ENCODE data around the gene HES2. TPM values are rescaled to one million over a fixed set of nuclear protein-coding genes. Genes with fewer than 3 reads are reported as not detected.

HES2 gene
- total RNA-seq, result under 1 TPM in 1 of 2 experiments, not detected in 1; 0.05 TPM

- ATAC-seq, result no peak
- Mint-ChIP-seq H3K4me1 (peaks cover 12% of the 10 kb centered on the region), H3K27ac (no peak within 1 kb of the TSS), H3K4me3 (no peak within 1 kb of the TSS), H3K36me3 (ENCODE audit: low read depth) (no peaks in the 10 kb centered on the region), H3K9me3 (ENCODE audit: low read depth) (no peaks in the 10 kb centered on the region), H3K27me3 (peaks cover 57% of the 10 kb centered on the region)
- intact Hi-C loops (cut with DNase I, micrococcal nuclease), result loop anchor here in 1 of 2 experiments (5.0 kb wide), 1 partner anchor 173 kb away; no protein-coding TSS in a partner anchor
- ChIA-PET CTCF (interaction anchor here (0.6 to 6.6 kb wide), 6 partner anchors 17 to 175 kb away, joined by 3 to 55 read pairs (median 3); partner anchors contain the start of gene HES3), POLR2A (interaction anchor here (1.0 kb wide), 1 partner anchor 19 kb away, joined by 6 read pairs; no protein-coding TSS in a partner anchor)
- no peak for DNase-seq
Measured at GRCh38 chr1:6419804-6420453, at the start of gene HES2. Gene HES2 (minus strand): TSS chr1:6419919. CDS start chr1:6419820, 99 bp downstream.

GRCh38 chr1:6468729-6469461, 49.2 kb upstream of the HES2 start:
- POLR2A ChIA-PET, result no interaction called here

GRCh38 chr1:6467744-6468688, 48.3 kb upstream of the HES2 start:
- H3K27me3 Mint-ChIP-seq, result no peaks in the 10 kb centered on the region
- CTCF ChIA-PET, result interaction anchor here (0.6 to 1.6 kb wide), 5 partner anchors 20 to 221 kb away, joined by 3 to 7 read pairs (median 4); no protein-coding TSS in a partner anchor
- intact Hi-C loops (cut with DNase I, micrococcal nuclease), result loop anchor here in 1 of 2 experiments (10.0 kb wide), 2 partner anchors 317 to 473 kb away; partner anchors contain the start of genes CAMTA1 and NPHP4
- no peaks in the 10 kb centered on the region for H3K9me3 Mint-ChIP-seq (ENCODE audit: low read depth)
- DNase-seq, result no peak
- H3K36me3 Mint-ChIP-seq (ENCODE audit: low read depth), result peaks cover 12% of the 10 kb centered on the region
- H3K4me1 Mint-ChIP-seq, result peaks cover 17% of the 10 kb centered on the region
- H3K27ac Mint-ChIP-seq, result no peak overlapping the region
- no peak for ATAC-seq
- POLR2A ChIA-PET, result interaction anchor here (0.5 kb wide), 1 partner anchor 82 kb away, joined by 3 read pairs; no protein-coding TSS in a partner anchor
- no peak overlapping the region for H3K4me3 Mint-ChIP-seq

More at GRCh38 chr1:6468729-6469461, 49.2 kb upstream of the HES2 start:
- H3K27ac Mint-ChIP-seq, result no peak overlapping the region
- no peak overlapping the region for H3K4me3 Mint-ChIP-seq
- H3K9me3 Mint-ChIP-seq (ENCODE audit: low read depth), result no peaks in the 10 kb centered on the region
- peaks cover 8% of the 10 kb centered on the region for H3K4me1 Mint-ChIP-seq
- peaks cover 7% of the 10 kb centered on the region for H3K36me3 Mint-ChIP-seq (ENCODE audit: low read depth)
- DNase-seq (no peak), ATAC-seq (no peak)
- intact Hi-C loops (cut with DNase I, micrococcal nuclease), result loop anchor here in 1 of 2 experiments (10.0 kb wide), 2 partner anchors 316 to 474 kb away; partner anchors contain the start of genes CAMTA1 and NPHP4
- CTCF ChIA-PET, result interaction anchor here (0.6 to 1.8 kb wide), 5 partner anchors 31 to 222 kb away, joined by 3 to 7 read pairs (median 3); no protein-coding TSS in a partner anchor
- H3K27me3 Mint-ChIP-seq, result no peaks in the 10 kb centered on the region

GRCh38 chr1:6467224-6467623, 47.5 kb upstream of the HES2 start:
- Mint-ChIP-seq H3K27me3 (no peaks in the 10 kb centered on the region), H3K9me3 (ENCODE audit: low read depth) (no peaks in the 10 kb centered on the region), H3K4me1 (peaks cover 25% of the 10 kb centered on the region), H3K27ac (no peak overlapping the region), H3K36me3 (ENCODE audit: low read depth) (peaks cover 20% of the 10 kb centered on the region), H3K4me3 (no peak overlapping the region)
- ChIA-PET POLR2A (no interaction called here), CTCF (interaction anchor here (0.7 to 1.6 kb wide), 4 partner anchors 12 to 221 kb away, joined by 4 to 6 read pairs (median 4); no protein-coding TSS in a partner anchor)
- intact Hi-C loops (cut with DNase I, micrococcal nuclease), result loop anchor here in 1 of 2 experiments (10.0 kb wide), 2 partner anchors 318 to 472 kb away; partner anchors contain the start of genes CAMTA1 and NPHP4
- DNase-seq, result no peak
- no peak for ATAC-seq

- Mint-ChIP-seq H3K4me1 (peaks cover 30% of the 10 kb centered on the region), H3K4me3 (peak overlapping the region; percentile 84), H3K27ac (no peak overlapping the region), H3K9me3 (ENCODE audit: low read depth) (no peaks in the 10 kb centered on the region), H3K27me3 (no peaks in the 10 kb centered on the region), H3K36me3 (ENCODE audit: low read depth) (peaks cover 25% of the 10 kb centered on the region)
- ChIA-PET CTCF (interaction anchor here (0.7 to 1.6 kb wide), 4 partner anchors 13 to 220 kb away, joined by 4 to 7 read pairs (median 5); no protein-coding TSS in a partner anchor), POLR2A (no interaction called here)
- ATAC-seq, result no peak
- no peak for DNase-seq
- intact Hi-C loops (cut with DNase I, micrococcal nuclease), result loop anchor here in 1 of 2 experiments (1.0 to 10.0 kb wide), 3 partner anchors 73 to 472 kb away; partner anchors contain the start of genes ACOT7, CAMTA1 and NPHP4
Measured at GRCh38 chr1:6466751-6467150, 47.0 kb upstream of the HES2 start.

- H3K9me3 Mint-ChIP-seq (ENCODE audit: low read depth), result no peaks in the 10 kb centered on the region
- CTCF ChIA-PET, result interaction anchor here (0.6 to 1.4 kb wide), 5 partner anchors 21 to 235 kb away, joined by 3 to 7 read pairs (median 3); partner anchors contain the start of gene DNAJC11
- H3K4me1 Mint-ChIP-seq, result peaks cover 36% of the 10 kb centered on the region
- intact Hi-C loops (cut with DNase I, micrococcal nuclease), result loop anchor here in 1 of 2 experiments (1.0 to 10.0 kb wide), 3 partner anchors 73 to 471 kb away; partner anchors contain the start of genes ACOT7, CAMTA1 and NPHP4
- H3K4me3 Mint-ChIP-seq, result peak within 1 kb of the TSS; percentile 84
- H3K27ac Mint-ChIP-seq, result peak within 1 kb of the TSS; percentile 90
- DNase-seq, result peak; percentile 58
- peak; percentile 63 for ATAC-seq
- POLR2A ChIA-PET, result no interaction called here
- no peaks in the 10 kb centered on the region for H3K27me3 Mint-ChIP-seq
- peaks cover 29% of the 10 kb centered on the region for H3K36me3 Mint-ChIP-seq (ENCODE audit: low read depth)
Measured at GRCh38 chr1:6466023-6466422, 46.3 kb upstream of the HES2 start, which contains the start of gene TNFRSF25. Gene TNFRSF25 (minus strand): TSS chr1:6466173. CDS start chr1:6466107, 66 bp downstream.

- POLR2A ChIA-PET, result no interaction called here
- H3K36me3 Mint-ChIP-seq (ENCODE audit: low read depth), result peaks cover 34% of the 10 kb centered on the region
Measured at GRCh38 chr1:6465461-6466005, 45.8 kb upstream of the HES2 start.

GRCh38 chr1:6464915-6465314, 45.2 kb upstream of the HES2 start:
- intact Hi-C loops (cut with DNase I, micrococcal nuclease), result loop anchor here in 1 of 2 experiments (2.0 to 10.0 kb wide), 4 partner anchors 20 to 470 kb away; partner anchors contain the start of genes CAMTA1 and NPHP4
- H3K36me3 Mint-ChIP-seq (ENCODE audit: low read depth), result peaks cover 35% of the 10 kb centered on the region
- H3K9me3 Mint-ChIP-seq (ENCODE audit: low read depth), result no peaks in the 10 kb centered on the region
- ChIA-PET POLR2A (no interaction called here), CTCF (interaction anchor here (0.6 to 1.3 kb wide), 5 partner anchors 13 to 220 kb away, joined by 3 to 4 read pairs (median 3); no protein-coding TSS in a partner anchor)
- no peaks in the 10 kb centered on the region for H3K27me3 Mint-ChIP-seq
- ATAC-seq, result no peak
- H3K4me1 Mint-ChIP-seq, result peaks cover 46% of the 10 kb centered on the region
- DNase-seq, result no peak
- peak overlapping the region; percentile 90 for H3K27ac Mint-ChIP-seq
- H3K4me3 Mint-ChIP-seq, result peak overlapping the region; percentile 84

More at GRCh38 chr1:6465461-6466005, 45.8 kb upstream of the HES2 start:
- Mint-ChIP-seq H3K27ac (peak overlapping the region; percentile 90), H3K27me3 (no peaks in the 10 kb centered on the region), H3K4me3 (peak overlapping the region; percentile 84), H3K4me1 (peaks cover 41% of the 10 kb centered on the region), H3K9me3 (ENCODE audit: low read depth) (no peaks in the 10 kb centered on the region)
- CTCF ChIA-PET, result interaction anchor here (0.6 to 1.4 kb wide), 5 partner anchors 14 to 155 kb away, joined by 3 to 7 read pairs (median 3); no protein-coding TSS in a partner anchor
- DNase-seq (peak; percentile 73), ATAC-seq (peak; percentile 47)
- intact Hi-C loops (cut with DNase I, micrococcal nuclease), result loop anchor here in 1 of 2 experiments (1.0 to 10.0 kb wide), 5 partner anchors 21 to 471 kb away; partner anchors contain the start of genes ACOT7, CAMTA1 and NPHP4

- POLR2A ChIA-PET, result no interaction called here
- H3K9me3 Mint-ChIP-seq (ENCODE audit: low read depth), result no peaks in the 10 kb centered on the region
- CTCF ChIA-PET, result interaction anchor here (0.6 to 1.3 kb wide), 7 partner anchors 13 to 220 kb away, joined by 3 to 4 read pairs (median 3); no protein-coding TSS in a partner anchor
- peak overlapping the region; percentile 84 for H3K4me3 Mint-ChIP-seq
- DNase-seq (peak; percentile 80), ATAC-seq (peak; percentile 21)
- peaks cover 50% of the 10 kb centered on the region for H3K4me1 Mint-ChIP-seq
- H3K27me3 Mint-ChIP-seq, result no peaks in the 10 kb centered on the region
- H3K27ac Mint-ChIP-seq, result peak overlapping the region; percentile 83
- intact Hi-C loops (cut with DNase I, micrococcal nuclease), result loop anchor here in 1 of 2 experiments (2.0 to 10.0 kb wide), 4 partner anchors 20 to 470 kb away; partner anchors contain the start of genes CAMTA1 and NPHP4
- peaks cover 35% of the 10 kb centered on the region for H3K36me3 Mint-ChIP-seq (ENCODE audit: low read depth)
Measured at GRCh38 chr1:6464514-6464836, 44.8 kb upstream of the HES2 start.
